GM18526 (cell line): ENCODE data around the gene TRAF2.

Experiments
- POLR2A ChIP-seq: IDR thresholded peaks from 3 replicates; pipeline ENCODE4 v1.6.1; 2011; ENCODE audit not compliant: insufficient read length; ENCODE audit errors: extremely low read depth

Gene TRAF2

GRCh38 chr9:136854842-136855460 lies 31.4 kb upstream of the TRAF2 start:
- TF ChIP-seq POLR2A: no peak

GRCh38 chr9:136855461-136856078 lies 30.7 kb upstream of the TRAF2 start:
- TF ChIP-seq POLR2A: no peak

GRCh38 chr9:136856079-136856476 lies 30.2 kb upstream of the TRAF2 start:
- no peak for TF ChIP-seq POLR2A

- no peak for TF ChIP-seq POLR2A
Observed at GRCh38 chr9:136856541-136857141, 29.7 kb upstream of the TRAF2 start.

GRCh38 chr9:136857166-136857565 lies 29.1 kb upstream of the TRAF2 start:
- no peak for TF ChIP-seq POLR2A

GRCh38 chr9:136857581-136858412 lies 28.5 kb upstream of the TRAF2 start:
- TF ChIP-seq POLR2A: no peak

GRCh38 chr9:136858452-136858843 lies 27.9 kb upstream of the TRAF2 start:
- TF ChIP-seq POLR2A: no peak

- TF ChIP-seq POLR2A: no peak
Observed at GRCh38 chr9:136858844-136859757, 27.2 kb upstream of the TRAF2 start.

- TF ChIP-seq POLR2A: no peak
Observed at GRCh38 chr9:136860529-136860928, 25.8 kb upstream of the TRAF2 start.

- TF ChIP-seq POLR2A: no peak
Observed at GRCh38 chr9:136860933-136861873, 25.1 kb upstream of the TRAF2 start.

GRCh38 chr9:136861874-136862457 lies 24.4 kb upstream of the TRAF2 start:
- no peak for TF ChIP-seq POLR2A

GRCh38 chr9:136862849-136863622 lies 23.3 kb upstream of the TRAF2 start:
- TF ChIP-seq POLR2A: no peak
